GM12801 (cell line): Measurements from ENCODE around the gene FBXL7.

Source experiments
- TF ChIP-seq, protein P1 (sequence below): IDR thresholded peaks from one replicate; pipeline ENCODE4 v1.5.1; 2011; ENCODE audit warnings: control low read depth; ENCODE audit not compliant: insufficient read length; ENCODE audit errors: extremely low read depth

FBXL7 gene

DNA sequence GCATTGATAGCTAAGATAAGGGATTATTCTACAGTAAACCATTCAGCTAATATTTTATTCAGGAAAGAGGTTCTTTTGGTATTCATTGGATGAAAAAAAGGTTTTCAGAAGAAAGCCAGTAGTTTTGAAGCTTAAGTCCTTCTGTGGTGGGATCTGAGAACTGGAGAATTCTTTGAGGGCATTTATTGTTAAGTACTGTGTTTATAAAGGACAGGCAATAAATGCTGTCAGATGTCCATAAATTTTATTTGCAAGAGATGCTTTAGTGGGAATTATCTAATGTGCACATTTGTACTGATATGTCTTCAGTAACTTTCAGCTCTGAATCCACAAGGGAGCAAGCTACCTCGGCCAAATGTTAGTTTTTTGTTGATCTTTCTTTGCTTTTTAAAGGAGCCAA lies 358.3 kb downstream of the FBXL7 start:
- TF ChIP-seq, protein P1, sequence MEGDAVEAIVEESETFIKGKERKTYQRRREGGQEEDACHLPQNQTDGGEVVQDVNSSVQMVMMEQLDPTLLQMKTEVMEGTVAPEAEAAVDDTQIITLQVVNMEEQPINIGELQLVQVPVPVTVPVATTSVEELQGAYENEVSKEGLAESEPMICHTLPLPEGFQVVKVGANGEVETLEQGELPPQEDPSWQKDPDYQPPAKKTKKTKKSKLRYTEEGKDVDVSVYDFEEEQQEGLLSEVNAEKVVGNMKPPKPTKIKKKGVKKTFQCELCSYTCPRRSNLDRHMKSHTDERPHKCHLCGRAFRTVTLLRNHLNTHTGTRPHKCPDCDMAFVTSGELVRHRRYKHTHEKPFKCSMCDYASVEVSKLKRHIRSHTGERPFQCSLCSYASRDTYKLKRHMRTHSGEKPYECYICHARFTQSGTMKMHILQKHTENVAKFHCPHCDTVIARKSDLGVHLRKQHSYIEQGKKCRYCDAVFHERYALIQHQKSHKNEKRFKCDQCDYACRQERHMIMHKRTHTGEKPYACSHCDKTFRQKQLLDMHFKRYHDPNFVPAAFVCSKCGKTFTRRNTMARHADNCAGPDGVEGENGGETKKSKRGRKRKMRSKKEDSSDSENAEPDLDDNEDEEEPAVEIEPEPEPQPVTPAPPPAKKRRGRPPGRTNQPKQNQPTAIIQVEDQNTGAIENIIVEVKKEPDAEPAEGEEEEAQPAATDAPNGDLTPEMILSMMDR, result no peak

DNA sequence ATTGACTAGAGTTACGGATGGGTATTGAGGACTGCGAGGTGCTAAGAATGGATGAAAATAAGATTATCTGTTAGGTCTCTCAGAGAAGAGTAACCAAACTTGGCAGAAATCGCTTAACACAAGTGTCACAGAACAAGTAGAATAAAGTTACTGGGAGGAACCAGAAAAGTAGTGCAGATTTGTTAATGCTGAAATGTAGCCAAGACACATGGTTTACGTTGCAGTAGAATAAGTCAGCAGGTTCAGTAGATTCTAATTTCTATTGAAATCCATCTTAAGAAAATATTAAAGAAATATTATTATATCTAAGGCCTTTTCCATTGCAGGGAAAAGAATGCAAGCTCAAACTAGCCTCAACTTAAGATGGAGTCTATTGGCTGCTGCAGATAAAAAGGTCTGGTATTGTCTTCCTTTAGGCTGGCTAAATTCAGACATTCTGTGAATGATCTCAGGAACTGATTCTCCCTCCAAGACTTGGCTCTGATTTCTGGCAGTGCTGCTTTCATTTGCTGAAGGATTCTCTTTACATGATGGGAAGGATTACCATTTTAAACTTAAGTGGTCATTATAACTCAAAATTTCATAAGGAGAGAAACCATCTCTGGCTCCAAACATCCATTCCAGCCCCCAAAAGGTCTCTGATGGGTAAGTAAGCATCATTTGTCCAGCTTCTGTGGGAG lies 364.7 kb downstream of the FBXL7 start:
- TF ChIP-seq, protein P1, result no peak

DNA sequence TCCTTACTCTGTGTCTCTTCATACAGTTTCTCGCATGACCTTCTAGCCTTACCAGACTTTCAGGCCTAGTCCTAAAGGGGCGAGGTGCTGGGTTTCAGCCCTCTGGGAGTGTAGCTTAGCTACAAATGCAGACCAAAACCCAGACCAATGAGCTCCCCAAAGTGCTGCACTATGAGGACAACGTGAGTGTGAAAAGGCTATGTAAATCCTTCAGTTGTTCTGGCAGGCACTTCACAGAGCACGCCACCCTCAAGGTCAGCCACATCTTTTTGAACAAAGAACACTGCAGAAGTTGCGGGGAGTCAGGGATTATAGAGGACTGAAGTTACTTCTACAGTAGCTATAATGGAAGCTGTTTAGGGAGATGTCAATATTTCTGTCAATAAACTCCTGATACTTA lies 377.9 kb downstream of the FBXL7 start:
- TF ChIP-seq, protein P1, result no peak

DNA sequence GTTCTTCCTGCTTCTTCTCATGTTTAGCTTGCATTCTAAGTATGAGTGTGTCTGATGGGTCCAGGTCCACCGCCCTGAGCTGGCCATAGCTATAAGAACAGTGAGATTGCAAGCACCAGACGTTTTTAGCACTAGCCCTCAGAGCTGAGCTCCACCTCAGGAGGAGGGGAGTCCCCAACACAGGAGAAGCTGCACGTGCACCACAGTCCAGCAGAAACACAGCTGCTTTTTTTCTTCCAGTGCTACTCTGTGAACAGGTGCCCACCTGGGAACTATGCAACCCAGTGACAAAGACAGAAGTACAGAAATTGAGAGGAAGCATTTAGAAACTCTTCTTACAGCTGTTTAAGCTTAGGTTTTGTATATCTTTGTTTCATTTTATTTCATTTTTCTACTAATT lies 380.2 kb downstream of the FBXL7 start:
- TF ChIP-seq, protein P1, result no peak

DNA sequence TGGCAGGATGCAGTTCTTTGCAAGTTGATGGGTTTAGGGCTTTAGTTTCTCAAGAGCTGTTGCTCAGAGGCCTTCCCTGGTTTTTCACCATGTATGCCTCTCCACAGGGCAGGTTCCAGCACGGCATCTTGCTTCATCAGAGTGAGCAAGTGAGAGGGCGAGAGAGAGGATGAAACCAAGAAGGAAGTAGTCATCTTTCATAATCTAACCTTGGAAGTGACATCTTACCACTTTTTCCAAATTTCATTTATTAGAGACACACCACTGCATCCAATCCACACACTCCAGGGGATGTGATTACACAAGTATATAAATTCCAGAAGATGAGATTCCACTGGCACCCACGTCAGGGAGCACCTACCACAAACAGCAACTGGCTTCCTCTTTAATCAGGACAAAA lies 385.2 kb downstream of the FBXL7 start:
- TF ChIP-seq, protein P1, result no peak

DNA sequence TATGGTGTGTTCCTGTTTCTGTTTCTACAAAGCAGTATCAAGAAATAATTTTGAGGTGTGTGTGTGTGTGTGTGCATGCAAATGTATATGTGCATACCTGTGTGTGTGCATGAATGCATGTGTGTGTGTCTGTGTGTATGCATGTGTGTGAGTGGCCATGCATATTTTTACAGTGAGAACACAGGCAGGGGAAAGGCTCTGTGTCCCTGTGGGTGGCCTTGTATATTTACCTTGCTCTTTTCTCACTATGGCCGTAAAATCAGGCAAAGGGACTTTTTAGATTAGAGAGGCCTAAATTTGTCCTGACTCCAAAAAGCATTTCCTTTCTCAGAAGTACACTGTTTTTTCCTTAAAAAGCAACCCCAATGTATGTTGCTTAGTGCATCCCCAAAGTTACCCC lies 386.2 kb downstream of the FBXL7 start:
- TF ChIP-seq, protein P1, result no peak

DNA sequence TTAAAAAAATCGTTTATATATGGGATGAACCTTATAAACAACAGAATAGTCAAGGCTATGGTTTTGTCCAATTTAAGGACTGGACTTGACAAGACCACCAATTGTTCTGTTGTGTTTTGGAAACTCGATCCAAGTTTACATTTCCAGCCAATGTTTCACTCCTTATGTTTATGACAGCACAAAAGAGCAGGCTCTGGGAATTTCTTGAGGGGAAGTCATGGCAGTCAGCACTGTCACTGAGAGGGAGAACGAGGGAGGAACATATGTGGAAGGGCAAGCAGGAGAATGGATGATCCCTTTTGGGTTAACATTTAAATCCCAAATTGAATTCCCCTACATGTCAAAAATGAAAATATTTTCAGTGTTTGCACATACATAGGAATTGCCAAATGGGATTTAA lies 387.1 kb downstream of the FBXL7 start:
- TF ChIP-seq, protein P1, result no peak
